Measurements from ENCODE around the gene PTAFR.
A peak's percentile ranks its signal among the peaks of the same experiment; 100 is the strongest.

The PTAFR gene

GRCh38 chr1:28175955-28176485, 470 bp downstream of the PTAFR start:
- no peak for DNase-seq

DNA sequence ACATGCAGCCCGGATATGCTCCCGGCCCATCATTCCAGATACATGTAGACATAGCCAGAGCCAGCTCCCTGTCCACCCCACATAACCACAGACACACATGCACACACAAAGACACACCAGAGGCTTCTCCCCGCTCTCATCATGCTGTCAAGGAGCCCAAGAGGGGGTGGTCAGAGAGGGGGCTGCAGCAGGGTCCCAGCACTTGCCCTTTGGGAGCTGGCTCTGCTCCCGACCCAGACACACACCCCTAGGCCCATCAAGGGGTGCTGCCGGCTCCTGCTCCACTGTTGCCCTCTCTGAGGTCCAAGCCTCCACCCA, 2.6 kb downstream of the PTAFR start:
- DNase-seq: no peak

DNA sequence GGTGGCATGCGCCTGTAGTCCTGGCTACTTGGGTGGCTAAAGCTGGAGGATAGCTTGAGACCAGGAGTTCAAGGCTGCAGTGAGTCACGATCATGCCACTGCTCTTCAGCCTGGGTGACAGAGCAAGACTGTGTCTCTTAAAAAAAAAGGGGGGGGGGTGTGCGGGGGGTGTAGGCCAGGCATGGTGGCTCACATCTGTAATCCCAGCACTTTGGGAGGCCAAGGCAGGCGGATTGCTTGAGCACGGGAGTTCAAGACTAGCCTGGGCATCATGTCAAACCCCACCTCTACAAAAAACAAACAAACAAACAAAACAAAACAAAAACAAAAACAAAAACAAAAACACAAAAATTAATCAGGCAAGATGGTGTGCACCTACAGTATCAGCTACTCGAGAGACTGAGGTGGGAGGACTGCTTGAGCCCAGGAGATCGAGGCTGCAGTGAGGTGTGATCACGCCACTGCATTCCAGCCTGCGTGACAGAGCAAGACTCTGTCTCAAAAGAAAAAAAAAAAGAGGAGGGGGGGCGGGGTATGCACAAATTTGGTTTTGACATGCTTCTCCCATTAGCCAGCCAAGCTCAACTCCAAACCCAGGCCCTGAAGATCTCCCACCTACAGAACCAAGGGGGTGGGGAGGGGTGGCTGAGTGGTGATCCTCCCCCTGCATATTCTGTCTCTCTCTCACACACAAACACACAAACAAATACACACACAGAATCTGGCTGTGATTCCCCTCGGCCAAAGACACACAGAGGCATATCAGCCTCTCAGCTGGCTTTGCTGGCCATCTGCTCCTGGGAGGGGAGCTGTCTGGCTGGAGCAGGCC, 3.1 kb downstream of the PTAFR start:
- peak in 1 of 2 experiments; percentile 58 for DNase-seq

GRCh38 chr1:28172713-28173150, 3.8 kb downstream of the PTAFR start:
- no peak for DNase-seq

DNA sequence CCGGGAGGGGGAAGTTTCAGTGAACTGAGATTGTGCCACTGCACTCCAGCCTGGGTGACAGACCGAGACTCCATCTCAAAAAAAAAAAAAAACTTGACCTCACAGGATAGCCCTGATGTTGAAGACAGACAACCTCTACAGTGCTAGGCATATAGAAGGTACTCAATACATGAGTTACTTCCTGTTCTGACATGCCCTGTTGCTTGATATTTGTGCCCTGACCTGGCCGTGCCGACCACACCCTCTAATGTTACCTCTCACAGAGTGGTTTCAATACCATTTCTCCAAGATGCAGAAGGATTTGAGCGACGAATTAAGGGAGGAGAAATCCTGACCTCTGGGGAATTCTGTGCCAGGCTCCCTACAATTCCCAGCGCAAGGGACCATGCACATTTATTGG, 5.2 kb downstream of the PTAFR start:
- no peak for DNase-seq

- no peak for DNase-seq
Observed at GRCh38 chr1:28170001-28170596, 6.4 kb downstream of the PTAFR start.

GRCh38 chr1:28163496-28164161, 12.9 kb downstream of the PTAFR start:
- peak; percentile 10 to 55 for DNase-seq

DNA sequence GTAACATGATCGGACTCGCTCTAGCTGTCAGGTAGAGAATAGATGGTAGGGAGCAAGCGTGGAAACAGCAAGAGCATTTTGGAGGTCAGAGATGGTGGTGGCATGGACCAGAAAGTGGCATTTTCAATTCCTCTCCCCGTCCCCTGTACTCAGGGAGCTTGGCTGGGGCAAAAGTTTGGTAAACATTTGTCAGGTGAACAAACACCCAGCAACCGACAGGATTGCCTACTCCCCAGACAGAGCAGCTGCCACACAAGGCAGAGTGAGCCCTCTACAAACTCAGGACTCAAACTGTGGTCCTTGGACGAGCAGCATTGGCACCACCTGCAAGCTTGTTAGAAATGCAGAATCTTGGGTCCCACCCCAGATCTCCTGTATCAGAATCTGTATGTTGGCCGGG, 14.3 kb downstream of the PTAFR start:
- DNase-seq: no peak

- no peak for DNase-seq
Observed at GRCh38 chr1:28161751-28162150, 14.7 kb downstream of the PTAFR start.

GRCh38 chr1:28160782-28161266, 15.7 kb downstream of the PTAFR start:
- no peak for DNase-seq

GRCh38 chr1:28159680-28160079, 16.8 kb downstream of the PTAFR start:
- no peak for DNase-seq

DNA sequence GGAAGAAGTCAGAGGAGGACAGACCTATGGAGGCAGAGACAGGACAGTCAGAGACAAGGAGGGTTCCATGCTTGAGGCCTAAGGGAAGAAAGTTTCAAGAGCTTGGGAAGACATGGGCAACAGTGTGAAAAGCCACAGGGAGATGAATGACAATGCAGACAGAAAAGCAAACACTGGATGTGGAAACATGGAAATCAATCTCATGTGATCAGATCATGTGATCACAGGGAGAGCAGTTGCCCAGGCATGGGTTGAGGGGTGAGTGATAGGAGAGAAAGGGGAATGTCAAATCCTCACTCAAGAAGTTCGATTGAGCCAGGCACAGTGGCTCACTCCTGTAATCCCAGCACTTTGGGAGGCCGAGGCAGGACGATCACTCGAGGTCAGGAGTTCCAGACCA, 17.2 kb downstream of the PTAFR start:
- DNase-seq: no peak

DNA sequence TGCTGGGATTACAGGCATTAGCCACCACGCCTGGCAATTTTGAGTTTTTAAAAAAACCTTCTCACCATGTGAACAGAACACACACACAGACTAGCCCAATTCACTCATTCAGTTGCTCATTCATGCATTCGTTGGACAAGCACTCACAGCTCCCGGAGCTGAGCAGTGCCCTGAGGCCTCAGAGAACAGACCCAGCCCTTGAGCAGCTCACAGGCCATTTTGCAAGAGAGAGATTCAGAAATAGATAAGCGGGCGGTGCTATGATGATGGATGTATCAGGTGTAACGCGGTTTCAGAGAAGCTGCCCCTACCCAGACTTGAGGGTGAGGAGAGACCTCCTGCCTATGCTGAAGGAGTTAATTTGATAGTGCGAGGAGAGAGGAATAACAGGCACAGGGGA, 18.6 kb downstream of the PTAFR start:
- DNase-seq: no peak

DNA sequence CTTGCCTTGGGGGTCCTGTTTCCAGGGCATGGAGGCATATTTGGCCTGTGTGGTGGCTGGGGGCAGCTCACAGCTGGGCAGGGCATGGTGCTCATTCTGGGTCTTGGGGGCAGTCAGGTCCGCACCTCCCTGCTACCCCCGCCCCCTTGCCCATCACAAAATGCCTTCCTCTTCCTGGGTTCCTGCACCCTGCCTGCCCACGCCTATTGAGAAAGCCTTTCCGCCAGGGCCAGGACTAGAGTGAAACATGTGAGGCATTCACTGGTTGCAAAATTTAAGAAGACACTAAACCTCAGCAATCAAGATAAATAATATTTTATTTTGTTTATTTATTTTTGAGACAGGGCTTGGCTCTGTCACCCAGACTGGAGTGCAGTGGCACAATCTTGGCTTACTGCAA, 19.7 kb downstream of the PTAFR start:
- DNase-seq: no peak

- DNase-seq: no peak
Observed at GRCh38 chr1:28155628-28156027, 20.9 kb downstream of the PTAFR start.

- no peak for DNase-seq
Observed at GRCh38 chr1:28154078-28154594, 22.4 kb downstream of the PTAFR start.

DNA sequence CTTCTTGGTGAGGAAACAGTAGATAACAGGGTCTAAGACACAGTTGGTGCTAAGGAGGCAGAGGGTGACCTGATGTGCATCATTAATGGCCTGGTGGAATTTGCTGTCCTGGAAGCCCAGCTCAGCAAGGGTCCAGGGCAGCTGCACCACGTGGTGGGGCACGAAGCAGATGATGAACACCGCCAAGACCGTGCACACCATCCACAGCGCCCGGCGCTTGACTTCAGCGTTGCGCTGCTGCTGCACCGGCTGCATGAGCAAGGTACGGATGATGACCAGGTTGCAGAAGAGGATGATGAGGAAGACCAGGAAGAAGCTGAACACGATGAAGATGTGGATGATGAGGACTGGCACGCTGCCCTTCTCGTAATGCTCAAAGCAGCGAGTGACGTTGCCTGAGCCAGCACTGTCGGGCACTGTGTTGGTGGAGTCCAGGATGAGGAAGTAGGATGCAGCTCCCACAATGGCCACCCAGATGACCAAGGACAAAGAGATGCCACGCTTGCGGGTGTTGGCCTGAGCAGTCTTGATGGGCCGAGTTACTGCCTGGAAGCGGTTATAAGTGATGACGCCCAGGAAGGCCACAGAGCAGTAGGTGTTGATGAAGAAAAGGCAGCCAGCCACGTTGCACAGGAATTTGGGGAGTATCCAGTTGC, 26.2 kb downstream of the PTAFR start:
- DNase-seq: no peak

DNA sequence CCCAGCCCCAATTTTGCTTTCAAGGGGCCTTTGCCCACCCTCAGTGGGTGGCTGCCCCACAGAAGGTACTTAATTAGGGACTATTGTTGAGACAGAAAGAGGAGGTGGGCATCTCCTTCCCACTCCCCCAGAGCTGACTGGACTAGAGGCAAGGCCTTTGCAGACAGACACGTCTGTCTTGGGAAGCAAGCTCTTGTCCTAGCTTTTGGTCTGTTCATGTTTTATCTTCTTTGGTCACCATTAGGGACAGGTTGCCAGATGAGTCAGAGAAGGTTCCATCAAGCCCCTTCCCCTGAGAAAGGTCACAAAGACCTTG, 27.7 kb downstream of the PTAFR start:
- no peak for DNase-seq

- no peak for DNase-seq
Observed at GRCh38 chr1:28147264-28148094, 29.0 kb downstream of the PTAFR start.

DNA sequence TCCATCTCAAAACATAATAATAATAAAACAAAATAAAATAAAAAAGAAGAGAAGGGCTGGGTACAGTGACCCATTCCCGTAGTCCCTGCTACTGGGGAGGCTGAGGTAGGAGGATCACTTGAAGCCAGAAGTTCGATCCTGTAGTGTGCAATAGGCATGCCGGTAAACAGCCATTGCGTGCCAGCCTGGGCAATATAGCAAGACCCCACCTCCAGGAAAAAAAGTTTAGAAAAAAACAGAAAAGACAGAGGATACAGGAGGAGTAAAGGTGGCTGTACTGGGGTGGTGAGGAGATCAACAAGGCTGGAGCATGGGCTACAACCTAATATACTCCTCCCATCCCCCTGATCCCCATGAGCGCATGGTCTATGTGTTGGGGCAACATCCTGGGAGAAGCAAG, 30.8 kb downstream of the PTAFR start:
- no peak for DNase-seq

GRCh38 chr1:28144203-28145135, 32.0 kb downstream of the PTAFR start:
- DNase-seq: no peak

Data from NCI-H524 (cell line).